Suppressor macrophage treated with lipopolysaccharide for 1 hour (primary cell): ENCODE data around the gene ZNF213.

Experiments
- DNase-seq, 3 donors: peaks; one replicate each; pipeline ENCODE4 v3.0.0-alpha.2; 2020 to 2022

The ZNF213 gene

DNA sequence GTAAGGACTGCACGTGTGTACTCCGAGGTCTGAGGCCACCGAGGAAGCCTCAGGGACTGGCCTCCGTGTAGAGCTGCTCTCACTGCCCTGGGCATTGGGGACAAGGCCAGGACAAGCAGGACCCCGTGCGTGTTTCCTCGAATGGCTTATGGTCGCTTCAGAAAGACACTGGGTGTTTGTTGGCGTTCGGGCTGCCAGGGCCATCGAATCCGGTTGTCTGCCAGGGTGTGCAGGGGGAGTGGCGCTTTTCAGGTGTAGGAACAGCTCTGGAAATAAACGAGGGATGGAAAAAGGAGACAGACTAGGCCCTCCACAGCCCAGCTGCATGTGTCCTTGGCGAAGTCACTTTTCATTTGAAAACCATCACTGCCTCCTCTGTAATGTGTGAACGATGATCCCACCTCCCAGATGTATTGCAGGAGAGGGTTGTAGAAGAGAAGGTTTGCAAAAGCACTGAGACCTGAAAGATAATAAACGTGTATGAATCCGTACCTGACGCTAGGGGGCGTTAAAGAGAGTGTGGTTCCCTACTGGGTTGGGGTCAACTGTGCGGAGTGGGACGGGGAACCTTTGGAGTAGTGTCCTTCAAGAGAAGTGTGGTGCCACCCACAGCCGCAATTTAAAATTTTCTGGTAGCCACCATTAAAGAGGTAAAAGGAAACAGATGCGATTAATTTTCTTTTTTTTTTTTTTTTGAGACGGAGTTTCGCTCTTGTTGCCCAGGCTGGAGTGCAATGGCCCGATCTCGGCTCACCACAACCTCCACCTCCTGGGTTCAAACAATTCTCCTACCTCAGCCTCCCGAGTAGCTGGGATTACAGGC lies 33.6 kb upstream of the ZNF213 start:
- DNase-seq = peak; percentile 63 to 80 (median 64)

DNA sequence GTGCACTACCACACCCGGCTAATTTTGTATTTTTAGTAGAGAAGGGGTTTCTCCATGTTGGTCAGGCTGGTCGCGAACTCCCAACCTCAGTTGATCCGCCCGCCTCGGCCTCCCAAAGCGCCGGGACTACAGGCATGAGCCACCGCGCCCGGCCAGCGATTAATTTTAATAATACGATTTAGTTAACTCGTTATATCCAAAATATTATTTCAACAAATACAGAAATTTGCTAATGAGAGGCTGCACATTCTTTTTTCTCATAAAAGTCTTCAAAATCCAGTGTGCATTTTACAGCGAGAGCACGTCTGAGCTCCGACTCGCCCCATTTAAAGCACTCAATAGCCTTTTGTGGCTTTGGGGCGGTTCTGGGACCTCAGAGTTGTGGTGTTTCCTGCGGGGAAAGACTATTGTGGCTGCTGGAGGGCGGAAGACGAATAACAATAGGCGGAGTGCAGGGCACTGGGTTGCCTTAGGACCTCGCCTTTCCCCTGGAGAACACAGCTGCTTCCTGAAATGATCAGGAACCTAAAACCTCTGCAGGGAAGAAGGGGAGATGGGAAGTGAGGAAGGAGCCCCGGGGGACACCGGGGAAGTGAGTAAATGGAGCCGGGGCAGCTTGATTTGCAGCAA lies 32.9 kb upstream of the ZNF213 start:
- DNase-seq = peak in 2 of 3 donors; percentile 30 to 33

DNA sequence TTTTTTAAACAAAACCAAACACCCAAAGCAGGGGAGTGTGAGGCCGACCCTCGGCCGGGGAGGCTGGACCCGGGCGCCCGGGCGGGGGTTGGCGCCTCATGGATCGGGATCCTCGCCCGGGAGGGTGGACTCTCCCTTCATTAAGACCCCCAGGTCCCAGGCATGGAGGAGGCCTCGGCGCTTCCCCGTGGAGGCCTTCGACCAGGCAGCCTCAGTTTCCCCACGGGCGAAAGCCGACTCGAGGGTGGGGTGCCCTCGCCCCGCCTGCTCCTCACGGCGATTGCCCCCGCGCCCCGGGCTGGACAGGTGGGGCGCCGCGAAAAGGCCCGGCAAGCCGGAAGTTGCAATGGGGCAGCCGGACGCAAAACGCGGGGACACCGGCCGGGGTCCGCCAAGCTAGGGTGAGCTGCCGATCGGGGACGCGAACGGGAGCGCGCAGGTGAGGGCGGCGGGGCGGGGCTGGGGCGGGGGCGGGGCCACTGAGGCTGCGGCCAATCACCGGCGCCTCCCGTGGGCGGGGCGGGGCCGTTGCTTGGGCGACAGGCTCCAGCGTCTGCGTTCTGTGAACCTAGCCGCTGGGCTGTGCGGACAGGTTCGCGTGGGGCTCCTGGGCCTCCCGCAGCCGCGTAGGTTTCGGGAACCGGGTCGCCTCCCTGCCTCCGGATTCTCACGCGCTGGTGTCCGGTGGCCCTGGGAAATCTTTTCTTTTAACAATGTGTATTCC lies 28.5 kb upstream of the ZNF213 start:
- peak; percentile 93 to 96 (median 96) for DNase-seq

DNA sequence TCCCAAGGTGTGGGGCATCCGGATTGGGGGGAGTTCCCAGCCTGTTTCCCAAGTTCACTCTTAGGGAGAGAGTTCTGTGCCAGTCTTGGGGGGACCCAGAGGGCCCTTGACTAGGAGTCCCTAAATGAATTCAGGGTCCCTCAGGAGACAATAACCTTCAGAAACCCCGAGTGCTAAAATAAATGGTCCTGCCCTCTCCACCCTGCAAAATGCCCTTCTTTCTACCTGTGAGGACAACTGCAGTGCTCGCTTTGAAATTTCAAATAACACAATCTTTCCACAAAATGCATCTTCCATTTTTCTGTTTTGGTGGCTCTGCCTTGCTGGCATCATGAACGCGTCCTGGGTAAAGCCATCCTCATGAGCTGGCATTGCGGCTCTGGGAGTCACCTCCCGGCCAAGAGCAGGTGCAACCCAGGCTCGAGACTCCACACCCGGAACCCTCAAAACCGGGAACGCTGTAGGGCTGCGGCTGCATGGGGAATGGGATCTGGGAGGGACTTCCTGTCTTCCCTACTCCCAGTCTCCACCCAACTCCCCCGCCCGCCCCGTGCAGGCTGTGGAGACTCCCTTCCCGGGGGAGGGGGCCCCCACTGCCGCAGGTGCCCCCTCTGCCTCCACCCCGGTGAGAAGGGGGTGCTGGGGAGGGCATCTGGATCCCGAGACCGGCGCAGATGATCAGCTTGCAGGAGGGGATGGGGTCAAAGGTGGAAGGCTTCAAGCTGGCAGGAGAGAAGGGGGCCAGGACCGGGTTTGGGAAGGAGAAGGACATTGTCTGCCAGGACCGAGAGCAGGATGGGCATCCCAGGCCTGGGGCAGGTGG lies 22.6 kb upstream of the ZNF213 start, which contains the start of gene ZNF205:
Gene ZNF205 (plus strand): TSS at position 529 of the 823 bp plus-strand sequence. CDS start 845 bp downstream, outside the sequence.
- peak; percentile 54 to 76 (median 60) for DNase-seq

DNA sequence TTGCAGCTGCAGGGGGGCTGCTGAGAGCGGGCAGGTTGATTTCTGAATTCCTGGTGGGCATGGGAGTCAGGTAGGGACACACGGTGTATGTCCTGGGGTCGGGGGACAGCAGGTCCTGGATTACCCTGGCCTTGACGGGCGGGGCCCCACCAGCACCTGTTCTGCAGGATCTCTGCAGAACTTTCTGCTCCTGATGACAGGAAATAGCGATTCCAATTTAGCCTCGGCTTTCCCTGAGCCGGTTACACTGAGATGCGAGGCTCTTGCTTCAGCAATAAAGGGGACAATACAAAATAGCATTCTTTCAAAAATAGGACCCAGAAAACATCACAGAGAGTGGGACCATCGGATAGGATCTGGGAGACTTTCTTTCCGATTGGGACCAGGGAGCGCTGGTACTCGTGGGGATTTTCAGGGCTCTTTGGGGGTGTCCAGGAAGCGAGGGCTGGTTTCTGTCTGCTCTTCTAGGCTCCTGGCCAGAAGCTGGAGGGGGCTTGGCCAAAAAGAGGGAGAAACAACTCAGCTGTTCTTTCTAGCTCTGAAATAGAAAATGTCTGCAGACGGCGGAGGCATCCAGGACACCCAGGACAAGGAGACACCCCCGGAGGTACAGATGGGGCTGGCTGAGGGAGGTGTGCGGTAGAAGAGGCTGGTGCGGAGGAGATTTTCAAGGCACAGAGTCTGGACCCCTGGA lies 21.8 kb upstream of the ZNF213 start:
- DNase-seq = no peak

DNA sequence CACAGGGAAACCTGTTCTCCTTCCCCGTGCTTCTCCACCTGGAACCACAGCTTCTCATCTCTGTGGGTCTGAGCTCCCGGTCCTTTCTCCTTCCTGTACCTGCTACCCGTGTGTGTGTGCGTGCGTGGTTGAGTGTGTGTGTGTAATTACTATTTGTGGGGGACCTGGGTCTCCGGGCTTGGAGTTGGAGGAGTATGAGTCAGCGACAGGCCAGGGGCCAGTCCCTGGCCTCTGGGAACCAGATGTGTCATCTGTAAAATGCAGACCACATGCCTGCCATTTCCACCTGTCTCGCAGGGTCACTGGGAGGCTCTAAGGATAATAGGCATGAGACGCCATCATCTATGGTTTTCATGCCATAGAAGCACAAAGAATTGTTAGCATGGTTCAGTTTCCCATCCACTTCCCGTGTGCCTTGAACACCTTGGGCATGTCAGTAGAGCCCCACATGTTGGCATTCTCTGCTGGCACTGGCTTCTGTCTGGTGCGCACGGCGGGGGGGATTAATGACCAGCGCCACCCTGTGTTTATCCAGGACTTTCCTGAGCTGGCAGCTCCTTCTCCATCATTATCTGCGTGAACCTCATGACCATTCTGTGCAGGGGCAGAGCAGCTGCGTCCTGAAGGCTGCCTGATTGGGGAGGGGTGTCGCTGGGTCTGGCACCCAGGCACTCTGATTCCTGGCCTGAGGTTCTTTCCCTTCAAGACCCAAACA lies 20.9 kb upstream of the ZNF213 start:
- DNase-seq = no peak

DNA sequence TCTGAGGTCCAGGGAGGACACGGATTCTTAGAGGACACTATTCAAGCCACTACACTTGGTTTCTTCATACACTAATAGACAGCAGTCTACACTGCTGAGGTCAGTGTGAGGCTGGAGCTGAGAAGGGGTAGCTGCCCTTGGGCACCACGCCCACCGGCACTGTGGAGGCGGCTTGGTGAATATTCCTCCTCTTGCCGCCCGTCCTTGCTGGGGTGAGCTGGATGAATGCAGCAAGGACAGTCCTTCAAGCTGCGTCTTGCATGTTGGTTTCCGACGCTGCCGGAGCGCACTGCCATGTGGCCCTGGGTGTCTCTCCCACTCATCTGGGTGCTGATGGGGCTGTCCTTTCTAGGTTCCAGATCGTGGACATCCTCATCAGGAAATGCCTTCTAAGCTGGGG lies 19.8 kb upstream of the ZNF213 start:
- no peak for DNase-seq

DNA sequence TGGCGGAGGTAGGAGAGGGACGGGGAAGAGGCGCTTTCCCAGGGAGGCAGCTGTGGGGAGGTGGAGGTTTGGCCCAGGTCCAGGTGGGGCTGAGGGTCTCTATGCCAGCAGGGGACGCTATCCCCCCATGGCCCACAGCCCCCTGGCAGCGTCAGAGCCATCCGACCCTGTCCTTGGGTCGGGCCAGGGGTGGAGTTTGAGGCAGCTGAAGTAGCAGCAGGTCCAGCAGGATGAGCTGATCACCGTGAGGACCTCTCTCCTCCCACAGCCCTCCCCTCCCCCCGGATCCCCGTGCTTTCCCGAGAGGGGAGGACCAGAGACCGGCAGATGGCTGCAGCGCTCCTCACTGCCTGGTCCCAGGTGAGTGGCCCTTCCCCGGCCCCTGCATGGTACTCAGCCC lies 19.3 kb upstream of the ZNF213 start:
- no peak for DNase-seq

DNA sequence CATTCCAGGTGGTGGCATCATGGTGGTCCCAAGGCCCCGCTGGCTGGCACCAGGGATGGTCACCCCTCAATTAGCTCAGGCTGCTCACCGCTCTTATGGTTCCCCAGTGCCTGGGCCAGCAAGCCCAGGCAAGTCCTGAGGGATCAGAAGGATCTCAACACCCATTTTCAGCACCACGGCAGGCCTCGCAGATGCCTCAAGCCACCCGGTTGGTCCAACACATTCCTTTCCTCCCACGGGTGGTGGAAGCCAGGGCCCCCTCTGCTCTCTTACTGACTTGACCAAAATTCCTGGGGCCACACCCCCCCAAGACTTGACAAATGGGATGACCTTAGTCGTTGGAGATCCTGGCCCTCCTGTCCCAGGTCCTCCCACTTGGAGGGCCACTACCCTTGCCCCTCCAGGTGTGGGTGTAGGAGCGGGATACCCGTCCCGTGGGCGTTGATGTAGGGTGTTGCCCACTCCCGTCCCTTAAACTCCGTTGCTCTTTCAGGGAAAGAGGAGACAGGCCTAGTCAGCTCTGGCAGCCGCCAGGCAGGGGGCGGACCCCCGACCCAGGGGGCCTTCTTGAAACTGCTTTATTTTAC lies 16.5 kb upstream of the ZNF213 start:
- no peak for DNase-seq

DNA sequence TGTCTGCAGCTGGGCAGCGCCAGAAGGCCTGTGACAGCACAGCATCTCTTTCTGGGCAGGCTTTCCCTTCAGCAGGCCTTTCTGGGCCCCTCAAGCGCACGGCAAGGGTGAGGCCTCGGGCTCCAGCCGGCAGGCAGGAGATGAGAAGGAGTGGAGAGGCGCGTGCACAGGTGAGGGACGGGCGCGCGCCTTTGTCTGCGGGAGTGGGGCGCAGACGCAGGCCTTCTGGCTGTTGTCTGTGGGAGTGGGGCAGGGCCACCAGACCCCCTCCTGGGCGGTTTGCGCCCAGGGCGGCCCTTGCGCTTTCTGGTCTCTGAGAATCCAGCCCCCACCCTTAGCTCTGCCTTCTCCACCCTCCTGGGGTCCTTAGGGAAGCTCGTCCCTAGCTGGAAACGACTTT lies 16.0 kb upstream of the ZNF213 start:
- no peak for DNase-seq

DNA sequence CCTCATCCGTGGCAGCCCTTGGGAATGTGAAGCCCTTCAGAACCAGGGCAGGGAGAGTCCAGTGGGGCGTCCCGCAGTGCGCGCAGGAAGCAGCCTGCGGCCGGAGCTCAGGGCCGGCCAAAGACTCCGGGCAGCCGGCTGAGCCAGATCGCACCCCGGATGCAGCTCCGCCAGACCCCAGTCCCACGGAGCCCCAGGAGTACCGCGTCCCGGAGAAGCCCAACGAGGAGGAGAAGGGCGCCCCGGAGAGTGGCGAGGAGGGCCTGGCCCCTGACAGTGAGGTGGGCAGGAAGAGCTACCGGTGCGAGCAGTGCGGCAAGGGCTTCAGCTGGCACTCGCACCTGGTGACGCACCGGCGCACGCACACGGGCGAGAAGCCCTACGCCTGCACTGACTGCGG lies 15.5 kb upstream of the ZNF213 start:
- DNase-seq = no peak

DNA sequence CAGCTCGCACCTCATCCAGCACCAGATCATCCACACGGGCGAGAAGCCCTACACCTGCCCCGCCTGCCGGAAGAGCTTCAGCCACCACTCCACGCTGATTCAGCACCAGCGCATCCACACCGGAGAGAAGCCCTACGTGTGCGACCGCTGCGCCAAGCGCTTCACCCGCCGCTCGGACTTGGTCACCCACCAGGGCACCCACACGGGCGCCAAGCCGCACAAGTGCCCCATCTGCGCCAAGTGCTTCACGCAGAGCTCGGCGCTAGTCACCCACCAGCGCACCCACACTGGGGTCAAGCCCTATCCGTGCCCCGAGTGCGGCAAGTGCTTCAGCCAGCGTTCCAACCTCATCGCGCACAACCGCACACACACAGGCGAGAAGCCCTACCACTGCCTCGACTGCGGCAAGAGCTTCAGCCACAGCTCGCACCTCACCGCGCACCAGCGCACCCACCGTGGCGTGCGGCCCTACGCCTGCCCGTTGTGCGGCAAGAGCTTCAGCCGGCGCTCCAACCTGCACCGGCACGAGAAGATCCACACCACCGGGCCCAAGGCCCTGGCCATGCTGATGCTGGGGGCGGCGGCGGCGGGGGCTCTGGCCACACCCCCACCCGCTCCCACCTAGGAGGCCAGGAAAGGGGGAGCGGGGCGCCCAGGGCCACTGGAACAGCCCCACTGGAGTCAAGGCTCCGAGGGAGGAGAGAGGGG lies 15.0 kb upstream of the ZNF213 start:
- no peak for DNase-seq

DNA sequence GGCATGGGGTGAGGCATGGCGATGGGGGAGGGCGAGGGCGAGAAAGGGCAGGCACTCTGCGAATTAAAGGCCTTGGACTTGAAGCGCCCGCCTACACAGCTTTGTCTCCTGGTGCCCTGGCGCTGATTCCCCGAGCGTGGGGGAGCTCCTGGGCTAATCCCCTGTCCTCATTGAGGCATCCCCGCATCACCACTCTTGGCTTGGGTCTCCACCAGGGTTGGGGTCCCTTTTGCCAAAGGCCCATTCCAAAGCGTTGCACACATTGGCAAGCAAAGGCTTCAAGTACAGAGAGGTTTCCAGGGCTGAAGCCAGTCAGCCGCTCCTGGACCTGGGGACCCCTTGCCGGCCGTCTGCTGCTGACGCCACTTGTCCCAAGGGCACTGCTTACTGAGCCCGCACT lies 14.4 kb upstream of the ZNF213 start:
- DNase-seq = no peak

DNA sequence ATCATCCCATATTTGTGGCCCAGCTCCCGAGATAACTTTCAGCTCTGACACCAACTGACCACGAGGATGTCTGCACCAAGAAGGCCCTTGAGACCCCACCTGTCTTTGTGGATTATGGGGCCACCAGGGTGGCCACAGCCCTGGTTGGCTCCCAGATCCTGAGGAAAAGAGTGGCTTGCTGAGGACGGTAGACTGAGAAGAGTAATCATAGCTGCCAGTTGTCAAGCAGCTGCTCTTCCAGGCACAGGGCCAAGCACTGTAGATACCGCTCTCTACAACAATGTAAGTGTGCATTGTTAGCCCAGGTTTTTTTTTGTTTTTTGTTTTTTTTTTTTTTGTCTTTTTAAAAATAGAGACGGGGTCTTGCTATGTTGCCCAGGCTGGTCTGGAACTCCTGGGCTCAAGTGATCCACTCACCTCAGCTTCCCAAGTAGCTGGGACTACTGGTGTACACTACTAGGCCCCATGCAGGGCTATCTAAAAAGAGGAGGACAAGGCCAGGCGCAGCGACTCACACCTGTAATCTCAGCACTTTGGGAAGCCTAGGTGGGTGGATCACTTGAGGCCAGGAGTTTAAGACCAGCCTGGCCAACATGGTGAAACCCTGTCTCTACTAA lies 12.9 kb upstream of the ZNF213 start:
- no peak for DNase-seq

DNA sequence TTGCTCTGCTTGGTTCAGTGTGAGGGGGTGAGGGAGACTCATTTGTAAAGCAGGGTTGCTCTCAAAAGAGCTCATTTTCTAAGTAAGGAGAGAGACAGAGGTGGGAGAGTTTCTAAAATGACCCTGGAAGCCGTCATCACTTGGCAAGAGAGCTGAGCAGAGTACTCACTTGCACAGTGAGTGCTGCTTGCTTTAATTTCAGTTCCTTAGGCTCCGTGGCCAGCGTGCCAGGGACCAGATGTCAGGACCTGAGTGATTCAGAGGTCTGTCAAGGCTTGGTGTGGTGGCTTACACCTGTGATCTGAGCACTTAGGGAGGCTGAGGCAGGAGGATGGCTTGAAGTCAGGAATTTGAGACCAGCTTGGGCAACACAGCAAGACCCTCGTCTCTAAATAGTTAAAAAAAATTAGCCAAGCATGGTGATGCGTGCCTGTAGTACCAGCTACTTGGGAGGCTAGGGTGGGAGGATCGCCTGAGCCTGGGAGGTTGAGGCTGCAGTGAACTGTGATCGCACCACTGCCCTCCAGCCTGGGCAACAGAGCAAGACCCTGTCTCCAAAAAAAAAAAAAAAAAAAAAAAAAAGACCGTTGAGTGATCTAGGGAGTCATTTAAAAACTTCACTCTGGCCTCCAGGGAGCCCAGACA lies 11.8 kb upstream of the ZNF213 start:
- no peak for DNase-seq

DNA sequence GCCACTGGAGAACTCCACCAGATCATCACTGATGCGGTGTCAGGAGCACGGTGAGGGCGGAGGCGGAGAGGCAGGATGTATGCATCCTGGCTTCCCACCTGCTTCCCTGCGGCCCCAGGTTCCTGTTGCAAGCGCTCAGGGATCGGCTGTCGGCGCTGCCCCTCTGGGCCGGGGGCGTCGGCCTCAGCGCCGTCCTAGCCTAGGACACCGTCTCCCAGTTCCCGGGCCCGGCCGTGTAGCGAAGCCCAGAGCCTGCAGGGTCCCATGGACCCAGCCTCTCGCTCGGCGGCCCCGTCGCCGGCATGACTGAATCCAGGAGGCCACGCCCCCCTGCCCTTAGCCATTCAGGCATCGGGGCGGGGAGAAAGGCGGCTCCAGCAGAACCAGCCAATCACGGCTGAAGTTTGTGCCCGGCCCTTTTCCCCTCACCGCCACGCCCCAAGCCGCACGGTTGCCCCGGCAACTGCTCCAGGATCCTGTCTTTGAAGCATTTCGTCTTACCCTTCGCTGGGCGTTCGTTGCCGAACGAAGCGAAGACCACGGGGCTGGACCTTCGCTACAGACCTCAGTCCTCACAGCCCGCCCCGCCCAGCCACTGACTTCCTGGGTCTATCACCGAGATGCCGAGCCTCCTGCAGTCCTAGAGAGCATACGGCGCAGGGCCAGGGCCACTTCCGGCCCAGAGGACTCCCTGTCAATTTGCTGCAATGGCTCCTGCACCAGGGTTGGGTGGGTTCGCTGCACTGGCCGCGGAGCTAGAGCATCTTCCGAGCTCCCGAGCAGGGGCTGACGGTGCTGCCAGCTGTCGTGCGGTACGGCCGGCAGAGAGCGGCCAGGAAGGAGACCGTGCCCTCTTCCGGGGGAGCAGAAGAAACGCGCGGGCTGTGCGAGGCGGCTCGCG lies 10.6 kb upstream of the ZNF213 start:
- peak; percentile 95 to 98 (median 97) for DNase-seq

DNA sequence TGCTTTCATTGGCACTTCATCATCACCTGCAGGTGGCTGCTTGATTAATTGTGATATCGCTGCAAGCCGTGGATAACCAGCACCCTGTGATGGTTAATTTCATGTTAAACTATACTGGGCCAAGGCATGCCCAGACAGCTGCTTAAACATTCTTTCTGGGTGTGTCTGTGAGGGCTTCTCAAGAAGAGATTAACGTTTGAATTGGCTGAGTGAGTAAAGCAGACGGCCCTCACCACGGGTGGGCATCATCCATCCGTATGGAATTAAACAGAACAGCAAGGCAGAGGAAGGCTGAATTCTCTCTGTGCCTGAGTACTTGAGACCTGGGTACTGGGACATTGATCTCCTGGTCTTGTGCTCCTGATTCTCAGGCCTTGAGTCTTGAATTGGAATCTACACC lies 7.1 kb upstream of the ZNF213 start:
- no peak for DNase-seq
